NCI-H524 treated with DMSO at 0.1 percent for 48 hours (cell line): Measurements from ENCODE around the gene ADGRD1.
"Not testable (repeated sequence)": the region's sequence is repeated elsewhere in the genome, so short reads cannot be mapped to it uniquely, and the experiment has no call there.

Source experiments
- DNase-seq: peaks from one replicate; lab custom pipeline; 2025; lab: John Stamatoyannopoulos, UW

Gene ADGRD1

GRCh38 chr12:130953771-130954543, at the start of gene ADGRD1:
TSS of gene ADGRD1 (plus strand) at chr12:130953907. CDS start at chr12:130954466, 559 bp downstream.
- DNase-seq = no peak

DNA sequence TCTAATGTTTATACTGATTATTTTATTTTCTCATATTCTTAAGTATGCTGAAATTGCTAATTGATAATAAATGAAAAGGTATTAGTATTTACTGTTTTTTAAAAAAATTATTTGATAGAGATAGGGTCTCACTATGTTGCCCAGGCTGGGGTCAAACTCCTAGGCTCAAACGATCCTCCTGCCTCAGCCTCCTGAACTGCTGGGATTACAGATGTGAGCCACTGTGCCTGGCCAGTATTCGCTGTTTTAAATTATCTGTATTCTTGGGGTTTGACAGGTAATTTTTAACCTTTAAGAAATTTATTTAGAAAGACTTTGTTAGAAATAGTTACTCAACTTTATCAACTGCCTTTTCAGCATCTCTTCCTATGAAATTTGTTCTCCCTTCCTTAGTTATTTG, 49.6 kb upstream of the ADGRD1 start:
- no peak for DNase-seq

GRCh38 chr12:130904936-130905455, 48.7 kb upstream of the ADGRD1 start:
- not testable (repeated sequence) for DNase-seq

GRCh38 chr12:130909111-130909510, 44.6 kb upstream of the ADGRD1 start:
- DNase-seq = no peak

- no peak for DNase-seq
Observed at GRCh38 chr12:130911193-130911592, 42.5 kb upstream of the ADGRD1 start.

DNA sequence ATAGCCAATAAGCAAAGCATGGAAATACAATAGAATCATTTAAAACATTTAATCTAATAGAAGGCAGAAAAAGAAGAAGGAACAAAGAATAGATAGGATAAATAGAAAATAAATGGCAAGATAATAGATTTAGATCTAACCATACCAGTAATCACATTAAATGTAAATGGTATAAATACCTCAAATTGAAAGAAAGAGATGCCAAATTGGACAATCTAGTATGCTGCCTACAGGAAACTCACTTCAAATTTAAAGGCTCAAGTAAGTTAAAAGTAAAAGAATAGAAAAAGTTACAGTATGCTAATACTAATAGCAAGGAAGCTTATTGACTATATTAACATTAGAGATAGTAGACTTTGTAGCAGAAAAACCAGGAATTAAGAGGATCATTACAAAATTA, 41.8 kb upstream of the ADGRD1 start:
- no peak for DNase-seq

GRCh38 chr12:130916241-130916911, 37.3 kb upstream of the ADGRD1 start:
- DNase-seq = peak; percentile 31

DNA sequence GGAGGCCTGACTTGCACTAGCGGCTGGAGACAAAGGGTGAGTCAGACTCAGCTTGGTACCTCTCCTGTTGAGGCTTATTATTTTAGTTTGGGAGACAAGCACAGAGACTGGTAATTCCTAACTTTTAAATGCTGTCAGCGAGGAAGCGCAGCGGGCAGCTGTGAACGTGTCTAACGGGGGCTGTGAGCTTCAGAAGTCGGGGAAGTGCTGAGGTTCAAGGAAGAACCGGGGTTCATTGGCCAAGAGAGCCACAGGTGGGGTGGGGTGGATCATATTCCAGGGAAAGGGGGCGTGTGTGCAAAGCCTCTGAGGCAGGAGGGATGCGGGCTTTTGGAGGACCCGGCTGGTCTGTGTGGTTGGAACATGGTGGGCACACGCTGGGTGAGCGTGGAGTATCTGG, 36.1 kb upstream of the ADGRD1 start:
- no peak for DNase-seq

GRCh38 chr12:130919086-130919485, 34.6 kb upstream of the ADGRD1 start:
- no peak for DNase-seq

DNA sequence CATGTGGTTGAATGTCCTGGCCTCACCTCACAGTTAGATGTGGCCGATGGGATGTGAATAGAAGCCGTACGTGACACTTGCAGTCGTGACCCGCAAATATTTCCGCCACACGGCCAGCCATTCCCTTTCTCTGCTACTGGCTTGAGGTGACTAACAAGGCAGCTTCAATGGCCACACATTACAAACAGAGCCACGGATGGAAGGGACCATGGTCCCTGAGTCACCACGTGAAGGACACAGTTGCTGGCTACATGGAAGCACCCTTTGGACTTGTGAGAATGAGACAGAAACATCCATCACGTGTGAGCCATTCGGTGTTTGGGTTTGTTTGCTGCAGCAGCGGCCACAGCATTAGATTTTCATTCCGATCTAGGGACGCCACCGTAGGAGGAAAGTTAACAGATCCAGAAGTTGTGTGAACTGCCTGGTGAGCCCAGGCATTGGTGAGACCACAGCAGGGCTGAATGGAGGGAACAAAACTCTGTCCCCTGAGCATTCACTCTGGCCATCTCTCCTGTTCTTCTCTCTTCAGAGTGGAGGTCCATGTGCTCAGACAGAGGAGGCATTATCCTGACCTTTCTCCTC, 33.5 kb upstream of the ADGRD1 start:
- no peak for DNase-seq

DNA sequence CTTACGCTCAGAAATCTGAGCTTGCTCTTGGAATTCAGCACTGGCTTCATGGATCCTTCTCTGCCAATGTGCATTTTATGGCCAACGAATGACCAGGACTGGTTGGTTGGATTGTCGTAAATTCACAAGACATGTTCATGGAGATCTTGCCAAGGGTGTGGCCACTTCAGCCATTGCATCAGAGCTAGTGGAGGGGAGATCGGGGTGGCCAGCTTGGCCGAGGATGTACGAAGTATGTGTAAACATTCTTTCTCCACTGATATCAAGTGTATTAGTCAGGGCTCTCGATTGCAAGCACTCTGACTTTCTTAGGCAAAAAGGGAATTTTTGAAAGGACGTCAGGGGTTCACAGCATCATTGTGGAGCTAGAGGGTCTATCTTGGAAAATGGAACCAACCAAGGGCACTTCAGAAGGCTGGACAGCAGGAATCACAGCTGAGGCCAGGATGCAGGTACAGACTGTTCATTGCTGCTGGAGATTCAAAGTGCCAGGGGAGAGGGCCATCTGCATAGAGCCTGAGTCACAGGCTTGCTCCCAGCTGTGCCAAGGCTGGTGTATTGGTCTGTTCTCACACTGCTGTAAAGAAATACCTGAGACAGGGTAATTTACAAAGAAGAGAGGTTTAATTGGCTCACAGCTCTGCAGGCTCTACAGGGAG, 32.9 kb upstream of the ADGRD1 start:
- no peak for DNase-seq

DNA sequence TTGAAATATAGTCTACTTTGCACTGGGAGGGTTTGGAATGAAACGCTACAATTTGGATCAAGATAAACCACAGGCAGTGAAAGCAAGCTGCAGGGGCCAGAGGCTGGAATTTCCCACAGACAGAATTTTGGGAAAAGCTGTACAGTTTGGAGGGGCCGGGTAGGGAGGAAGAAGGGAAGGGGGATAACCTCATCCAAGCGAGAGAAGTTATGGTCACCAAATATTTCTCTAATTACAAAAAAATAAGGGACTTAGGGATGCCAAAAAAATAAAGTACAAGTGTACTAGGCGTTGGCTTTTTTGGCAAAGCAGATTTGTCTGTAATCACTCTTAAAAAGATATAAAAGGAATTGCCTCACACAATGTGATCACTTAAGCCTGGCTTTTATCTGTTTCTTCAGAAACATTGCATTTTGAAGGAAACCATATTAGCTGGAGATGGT, 31.2 kb upstream of the ADGRD1 start:
- DNase-seq = no peak

GRCh38 chr12:130924966-130925665, 28.6 kb upstream of the ADGRD1 start:
- DNase-seq = no peak

DNA sequence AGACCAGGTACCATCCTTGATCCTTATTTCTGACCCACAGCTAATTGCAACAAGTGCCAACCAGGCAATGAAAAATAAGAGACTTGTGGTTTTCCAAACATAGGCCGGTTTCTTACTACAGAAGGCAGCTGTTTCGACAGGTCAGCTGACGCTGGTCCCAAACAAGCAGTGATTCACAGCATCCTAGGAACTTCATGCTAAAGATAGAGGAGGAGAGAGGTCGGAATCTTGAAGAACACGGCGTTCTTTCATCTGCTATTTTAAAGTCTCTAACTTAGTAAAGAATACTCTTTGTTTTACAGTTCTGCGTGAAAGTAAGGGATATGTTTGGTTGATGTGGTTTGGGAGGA, 28.1 kb upstream of the ADGRD1 start:
- DNase-seq = no peak

DNA sequence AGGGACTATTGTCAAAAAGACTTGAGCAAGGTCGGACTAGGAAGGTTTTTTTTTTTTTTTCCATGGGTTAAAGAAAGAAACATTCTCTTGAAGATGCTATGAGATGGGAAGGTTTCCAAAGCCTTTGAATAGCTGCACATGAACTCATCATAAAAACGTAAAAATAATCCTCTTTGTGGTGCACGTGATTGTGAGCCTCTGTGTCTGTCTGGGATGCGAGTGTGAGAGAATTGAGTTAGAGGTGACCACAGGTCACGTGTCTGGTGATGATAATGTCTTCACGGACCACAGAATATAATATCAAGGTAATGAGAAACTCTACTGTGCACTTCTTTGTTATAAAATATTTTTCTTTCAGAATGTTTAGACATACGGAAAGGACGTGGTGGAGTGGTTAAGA, 24.3 kb upstream of the ADGRD1 start:
- no peak for DNase-seq

GRCh38 chr12:130932061-130932930, 21.4 kb upstream of the ADGRD1 start:
- DNase-seq = no peak

GRCh38 chr12:130933269-130933995, 20.3 kb upstream of the ADGRD1 start:
- no peak for DNase-seq

GRCh38 chr12:130934753-130935152, 19.0 kb upstream of the ADGRD1 start:
- DNase-seq = no peak

DNA sequence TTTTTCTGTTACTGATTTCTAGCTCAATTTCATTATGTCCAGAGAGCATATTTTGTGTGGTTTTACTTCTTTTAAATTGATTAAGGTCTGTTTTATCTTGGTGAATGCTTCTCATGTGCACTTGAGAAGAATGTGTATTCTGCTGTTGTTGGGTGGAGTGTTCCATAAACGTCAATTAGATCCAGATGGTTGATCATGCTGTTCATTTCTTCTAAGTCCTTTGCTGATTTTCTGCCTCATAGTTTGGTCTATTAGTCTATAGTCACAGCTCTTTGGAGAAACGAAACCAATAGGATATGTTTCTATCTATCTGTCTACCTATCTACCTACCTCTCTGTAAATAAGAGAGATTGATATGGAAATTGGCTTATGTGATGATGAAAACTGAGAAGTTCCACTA, 17.1 kb upstream of the ADGRD1 start:
- no peak for DNase-seq

DNA sequence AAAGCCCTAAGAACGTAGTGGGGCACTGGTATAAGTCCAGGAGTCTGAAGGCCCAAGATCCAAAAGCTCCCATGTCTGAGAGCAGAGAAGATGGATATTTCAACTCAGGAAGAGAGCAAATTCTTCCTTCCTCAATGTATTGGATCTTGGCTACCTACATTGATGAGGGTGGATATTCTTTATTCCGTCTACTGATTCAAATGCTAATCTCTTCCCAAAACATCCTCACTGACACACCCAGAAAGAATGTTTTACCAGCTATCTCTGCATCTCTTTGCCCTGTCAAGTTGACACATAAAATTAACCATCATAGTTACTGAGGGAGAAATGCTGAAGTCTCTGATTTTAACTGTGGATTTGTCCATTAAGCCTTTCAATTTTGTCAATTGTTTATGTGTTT, 16.6 kb upstream of the ADGRD1 start:
- DNase-seq = no peak
